HEK293T (cell line): ENCODE results near the gene RANBP3.
"Not testable (repeated sequence)": the region's sequence is repeated elsewhere in the genome, so short reads cannot be mapped to it uniquely, and the experiment has no call there.

Source experiments
- ARNT ChIP-seq: fragments of 450-650 bp; IDR thresholded peaks from 2 replicates; pipeline ENCODE4 v1.6.1; 2017; ENCODE audit warnings: mild to moderate bottlenecking
- BHLHE40 ChIP-seq: fragments of 450-650 bp; IDR thresholded peaks from 2 replicates; pipeline ENCODE4 v1.6.1; 2016; ENCODE audit warnings: mild to moderate bottlenecking, moderate library complexity, borderline replicate concordance
- L3MBTL2 ChIP-seq: fragments of 450-650 bp; conservative IDR thresholded peaks from 2 replicates; pipeline ENCODE4 v1.6.1; 2016; ENCODE audit warnings: mild to moderate bottlenecking
- NFRKB ChIP-seq: fragments of 450-650 bp; IDR thresholded peaks from 2 replicates; pipeline ENCODE4 v1.6.1; 2016; ENCODE audit warnings: mild to moderate bottlenecking, moderate library complexity
- SP1 ChIP-seq: fragments of 450-650 bp; IDR thresholded peaks from 2 replicates; pipeline ENCODE4 v1.6.1; 2017
- SUZ12 ChIP-seq: fragments of 450-650 bp; IDR thresholded peaks from 2 replicates; pipeline ENCODE4 v1.6.1; 2016; ENCODE audit warnings: mild to moderate bottlenecking
- ZNF384 ChIP-seq: fragments of 450-650 bp; IDR thresholded peaks from 2 replicates; pipeline ENCODE4 v1.6.1; 2016

- TF ChIP-seq SP1, L3MBTL2, NFRKB, ARNT, BHLHE40, SUZ12, ZNF384: not testable (repeated sequence)
Measured at GRCh38 chr19:5883157-5883873, 94.6 kb downstream of the RANBP3 start.
